NCI-H1048 (cell line): ENCODE data around the gene ACSM4.
"Not testable (repeated sequence)": the region's sequence is repeated elsewhere in the genome, so short reads cannot be mapped to it uniquely, and the experiment has no call there.

ENCODE experiments used
- DNase-seq: peaks from one replicate; lab custom pipeline; 2025; lab: John Stamatoyannopoulos, UW

Gene ACSM4

GRCh38 chr12:7303772-7304171, at the start of gene ACSM4:
TSS of gene ACSM4 (plus strand) at chr12:7304072. CDS start at chr12:7304332, 260 bp downstream.
- no peak for DNase-seq

- DNase-seq = no peak
These were observed 44.8 kb upstream of the ACSM4 start for GRCh38 chr12:7259060-7259459.

GRCh38 chr12:7264538-7264937, 39.3 kb upstream of the ACSM4 start:
- DNase-seq = no peak

GRCh38 chr12:7265251-7265650, 38.6 kb upstream of the ACSM4 start:
- no peak for DNase-seq

- no peak for DNase-seq
These were observed 34.6 kb upstream of the ACSM4 start for GRCh38 chr12:7269273-7269672.

GRCh38 chr12:7271893-7272514, 31.9 kb upstream of the ACSM4 start:
- no peak for DNase-seq

- not testable (repeated sequence) for DNase-seq
These were observed 28.4 kb upstream of the ACSM4 start for GRCh38 chr12:7275482-7275881.

- DNase-seq = no peak
These were observed 21.0 kb upstream of the ACSM4 start for GRCh38 chr12:7282844-7283243.

- DNase-seq = no peak
These were observed 14.1 kb upstream of the ACSM4 start for GRCh38 chr12:7289743-7290142.

GRCh38 chr12:7290588-7290987, 13.3 kb upstream of the ACSM4 start:
- not testable (repeated sequence) for DNase-seq

GRCh38 chr12:7292300-7292699, 11.6 kb upstream of the ACSM4 start:
- DNase-seq = no peak

GRCh38 chr12:7293670-7294069, 10.2 kb upstream of the ACSM4 start:
- no peak for DNase-seq

- DNase-seq = no peak
These were observed 8.3 kb upstream of the ACSM4 start for GRCh38 chr12:7295529-7295928.

- DNase-seq = no peak
These were observed 6.0 kb upstream of the ACSM4 start for GRCh38 chr12:7297865-7298264.

GRCh38 chr12:7302266-7302986, 1.4 kb upstream of the ACSM4 start:
- no peak for DNase-seq

GRCh38 chr12:7303230-7303629, 642 bp upstream of the ACSM4 start:
- DNase-seq = no peak

- no peak for DNase-seq
These were observed 584 bp downstream of the ACSM4 start for GRCh38 chr12:7304456-7304855.

- DNase-seq = no peak
These were observed 6.2 kb downstream of the ACSM4 start for GRCh38 chr12:7310070-7310469.

- no peak for DNase-seq
These were observed 16.1 kb downstream of the ACSM4 start for GRCh38 chr12:7319930-7320329.

GRCh38 chr12:7321624-7322023, 17.8 kb downstream of the ACSM4 start:
- no peak for DNase-seq

GRCh38 chr12:7322599-7322998, 18.7 kb downstream of the ACSM4 start:
- no peak for DNase-seq

GRCh38 chr12:7324176-7324575, 20.3 kb downstream of the ACSM4 start:
- no peak for DNase-seq

GRCh38 chr12:7327918-7328317, 24.0 kb downstream of the ACSM4 start:
- no peak for DNase-seq

GRCh38 chr12:7337790-7338189, 33.9 kb downstream of the ACSM4 start:
- DNase-seq = not testable (repeated sequence)
